GM19438 (cell line): ENCODE results near the gene ANKS4B.
"Not testable (repeated sequence)": the region's sequence is repeated elsewhere in the genome, so short reads cannot be mapped to it uniquely, and the experiment has no call there.

Experiments
- ATAC-seq: cut with Tn5 transposase; IDR thresholded peaks from one replicate; pipeline ENCODE4 v1.9.1; 2021; ENCODE audit warnings: low read depth; ENCODE audit not compliant: unreplicated experiment

Gene ANKS4B

GRCh38 chr16:21217121-21217520, 16.4 kb upstream of the ANKS4B start:
- no peak for ATAC-seq

- no peak for ATAC-seq
Observed at GRCh38 chr16:21218153-21218552, 15.3 kb upstream of the ANKS4B start.

- no peak for ATAC-seq
Observed at GRCh38 chr16:21219551-21219950, 13.9 kb upstream of the ANKS4B start.

- no peak for ATAC-seq
Observed at GRCh38 chr16:21222495-21223337, 10.8 kb upstream of the ANKS4B start.

GRCh38 chr16:21223787-21224186, 9.7 kb upstream of the ANKS4B start:
- no peak for ATAC-seq

GRCh38 chr16:21224800-21225199, 8.7 kb upstream of the ANKS4B start:
- ATAC-seq = no peak

- no peak for ATAC-seq
Observed at GRCh38 chr16:21226749-21227148, 6.8 kb upstream of the ANKS4B start.

- ATAC-seq = no peak
Observed at GRCh38 chr16:21227866-21228265, 5.6 kb upstream of the ANKS4B start.

- ATAC-seq = no peak
Observed at GRCh38 chr16:21228361-21228872, 5.1 kb upstream of the ANKS4B start.

GRCh38 chr16:21233045-21233520, 416 bp upstream of the ANKS4B start:
- no peak for ATAC-seq

GRCh38 chr16:21235199-21235585, 1.7 kb downstream of the ANKS4B start:
- ATAC-seq = no peak

GRCh38 chr16:21236831-21237230, 3.3 kb downstream of the ANKS4B start:
- ATAC-seq = no peak

- no peak for ATAC-seq
Observed at GRCh38 chr16:21239646-21240045, 6.1 kb downstream of the ANKS4B start.

GRCh38 chr16:21242756-21243155, 9.3 kb downstream of the ANKS4B start:
- ATAC-seq = no peak

GRCh38 chr16:21244518-21245215, 11.2 kb downstream of the ANKS4B start:
- ATAC-seq = no peak

GRCh38 chr16:21248179-21248578, 14.7 kb downstream of the ANKS4B start:
- not testable (repeated sequence) for ATAC-seq

GRCh38 chr16:21250072-21250923, 16.8 kb downstream of the ANKS4B start:
- no peak for ATAC-seq

- no peak for ATAC-seq
Observed at GRCh38 chr16:21253470-21253869, 20.0 kb downstream of the ANKS4B start.

- ATAC-seq = no peak
Observed at GRCh38 chr16:21256636-21257035, 23.1 kb downstream of the ANKS4B start.

- ATAC-seq = no peak
Observed at GRCh38 chr16:21257284-21257683, 23.8 kb downstream of the ANKS4B start.
